Loucy (cell line): ENCODE results near the gene RBKS.
A peak's percentile ranks its signal among the peaks of the same experiment; 100 is the strongest.

Source experiments
- H2AFZ ChIP-seq: fragments of 200-600 bp; sonication (generic); 2 replicates; pipeline ENCODE4 v1.6.0; 2016; ENCODE audit warnings: antibody characterized with exemption, mild to moderate bottlenecking, low read length, moderate library complexity
- H3F3A ChIP-seq: fragments of 200-600 bp; 2 replicates; pipeline ENCODE4 v1.6.0; 2016; ENCODE audit warnings: antibody characterized with exemption, low read depth, mild to moderate bottlenecking
- H3K27me3 ChIP-seq: fragments of 200-600 bp; sonication (generic); 2 replicates; pipeline ENCODE4 v1.6.1; 2014; ENCODE audit warnings: low read length, mild to moderate bottlenecking; ENCODE audit not compliant: insufficient read depth, poor library complexity, severe bottlenecking
- H3K36me3 ChIP-seq: fragments of 200-600 bp; sonication (generic); 2 replicates; pipeline ENCODE4 v1.6.1; 2016; ENCODE audit warnings: low read length; ENCODE audit not compliant: insufficient read depth
- H3K4me1 ChIP-seq: fragments of 200-600 bp; sonication (generic); 2 replicates; pipeline ENCODE4 v1.5.1; 2014; ENCODE audit warnings: low read length, mild to moderate bottlenecking; ENCODE audit not compliant: insufficient read depth, poor library complexity, severe bottlenecking
- H3K4me2 ChIP-seq: fragments of 200-600 bp; sonication (generic); 2 replicates; pipeline ENCODE4 v1.6.0; 2014; ENCODE audit warnings: antibody characterized with exemption, low read length, low read depth, mild to moderate bottlenecking; ENCODE audit not compliant: poor library complexity, severe bottlenecking
- H3K4me3 ChIP-seq: fragments of 200-600 bp; sonication (generic); 2 replicates; pipeline ENCODE4 v1.5.1; 2014; ENCODE audit warnings: low read length, mild to moderate bottlenecking, mixed read lengths; ENCODE audit not compliant: poor library complexity, severe bottlenecking
- H3K79me2 ChIP-seq: fragments of 200-600 bp; sonication (generic); 2 replicates; pipeline ENCODE4 v1.6.1; 2014; ENCODE audit warnings: low read length; ENCODE audit not compliant: insufficient read depth
- H3K9ac ChIP-seq: fragments of 200-600 bp; sonication (generic); 2 replicates; pipeline ENCODE4 v1.6.0; 2014; ENCODE audit warnings: mild to moderate bottlenecking, low read depth, low read length, moderate library complexity; ENCODE audit not compliant: poor library complexity, severe bottlenecking
- H3K9me2 ChIP-seq: fragments of 200-600 bp; sonication (generic); replicated peaks from 2 replicates; pipeline ENCODE4 v1.6.1; 2016; ENCODE audit warnings: low read depth, low read length, mixed read lengths
- H3K9me3 ChIP-seq: fragments of 200-600 bp; sonication (generic); 2 replicates; pipeline ENCODE4 v1.6.1; 2014; ENCODE audit warnings: mild to moderate bottlenecking, antibody characterized with exemption, low read length, low read depth; ENCODE audit not compliant: insufficient read depth
- H4K20me1 ChIP-seq: fragments of 200-600 bp; sonication (generic); 2 replicates; pipeline ENCODE4 v1.6.0; 2014; ENCODE audit warnings: antibody characterized with exemption, low read length, mild to moderate bottlenecking; ENCODE audit not compliant: insufficient read depth, poor library complexity, severe bottlenecking
- EZH2phosphoT487 ChIP-seq: fragments of 200-600 bp; IDR thresholded peaks from 2 replicates; pipeline ENCODE4 v1.6.1; 2018; ENCODE audit warnings: antibody characterized with exemption, mild to moderate bottlenecking, moderate library complexity, borderline replicate concordance
- TF ChIP-seq, protein P1 (sequence below): fragments of 200-600 bp; sonication (generic); conservative IDR thresholded peaks from 2 replicates; pipeline ENCODE4 v1.5.1; 2014; ENCODE audit warnings: mild to moderate bottlenecking, antibody characterized with exemption, low read length

Gene RBKS

DNA sequence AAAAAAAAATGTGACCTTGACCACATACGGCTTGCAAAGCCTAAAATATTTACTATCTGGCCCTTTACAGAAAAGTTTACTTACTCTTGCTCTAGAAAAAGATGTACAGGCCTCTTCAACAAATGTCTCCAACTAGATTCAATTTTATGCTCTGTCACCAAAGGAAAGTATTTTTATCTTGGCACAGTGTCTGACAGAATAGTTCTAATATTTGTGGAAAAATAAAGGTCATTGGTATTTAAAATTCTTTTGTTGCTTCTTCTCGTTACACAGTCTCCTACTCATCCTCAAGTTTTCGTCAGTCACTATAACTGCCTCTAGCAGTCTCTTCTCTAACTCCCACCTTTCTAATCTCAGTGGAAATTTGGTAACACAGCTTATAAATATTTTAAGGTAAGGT is 1.4 kb downstream of the RBKS start:
- no peaks in the 10 kb centered on the region for H3K36me3 ChIP-seq
- H3K9me2 ChIP-seq = no peaks in the 10 kb centered on the region
- no peak overlapping the region for H3K9ac ChIP-seq
- no peaks in the 10 kb centered on the region for H3F3A ChIP-seq
- no peak for TF ChIP-seq EZH2phosphoT487
- TF ChIP-seq, protein P1, sequence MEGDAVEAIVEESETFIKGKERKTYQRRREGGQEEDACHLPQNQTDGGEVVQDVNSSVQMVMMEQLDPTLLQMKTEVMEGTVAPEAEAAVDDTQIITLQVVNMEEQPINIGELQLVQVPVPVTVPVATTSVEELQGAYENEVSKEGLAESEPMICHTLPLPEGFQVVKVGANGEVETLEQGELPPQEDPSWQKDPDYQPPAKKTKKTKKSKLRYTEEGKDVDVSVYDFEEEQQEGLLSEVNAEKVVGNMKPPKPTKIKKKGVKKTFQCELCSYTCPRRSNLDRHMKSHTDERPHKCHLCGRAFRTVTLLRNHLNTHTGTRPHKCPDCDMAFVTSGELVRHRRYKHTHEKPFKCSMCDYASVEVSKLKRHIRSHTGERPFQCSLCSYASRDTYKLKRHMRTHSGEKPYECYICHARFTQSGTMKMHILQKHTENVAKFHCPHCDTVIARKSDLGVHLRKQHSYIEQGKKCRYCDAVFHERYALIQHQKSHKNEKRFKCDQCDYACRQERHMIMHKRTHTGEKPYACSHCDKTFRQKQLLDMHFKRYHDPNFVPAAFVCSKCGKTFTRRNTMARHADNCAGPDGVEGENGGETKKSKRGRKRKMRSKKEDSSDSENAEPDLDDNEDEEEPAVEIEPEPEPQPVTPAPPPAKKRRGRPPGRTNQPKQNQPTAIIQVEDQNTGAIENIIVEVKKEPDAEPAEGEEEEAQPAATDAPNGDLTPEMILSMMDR = no peak
- H3K9me3 ChIP-seq = no peaks in the 10 kb centered on the region
- peak overlapping the region; percentile 81 for H3K4me3 ChIP-seq
- H4K20me1 ChIP-seq = no peaks in the 10 kb centered on the region
- peaks cover 25% of the 10 kb centered on the region for H3K4me1 ChIP-seq
- H2AFZ ChIP-seq = no peak overlapping the region
- no peaks in the 10 kb centered on the region for H3K27me3 ChIP-seq
- H3K79me2 ChIP-seq = peaks cover 17% of the 10 kb centered on the region
- H3K4me2 ChIP-seq = no peak overlapping the region

DNA sequence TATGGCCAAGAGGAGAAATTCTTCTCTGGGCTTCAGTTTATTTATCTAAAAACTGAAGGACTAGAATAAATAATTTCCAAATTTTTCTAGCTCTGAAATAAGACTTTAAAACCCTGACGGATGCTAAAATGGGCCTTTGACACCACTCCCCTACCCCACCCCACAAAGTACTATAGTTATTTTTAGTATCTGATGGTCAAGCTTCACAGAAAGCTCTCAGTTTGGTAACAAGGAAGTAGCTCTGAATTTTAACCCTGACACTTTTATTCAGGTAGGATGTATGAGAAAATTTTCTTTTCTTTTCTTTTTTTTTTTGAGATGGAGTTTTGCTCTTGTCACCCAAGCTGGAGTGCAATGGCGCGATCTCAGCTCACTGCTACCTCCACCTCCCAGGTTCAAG is 2.4 kb downstream of the RBKS start:
- Histone ChIP-seq H3K4me3 (no peak overlapping the region), H3K27me3 (no peaks in the 10 kb centered on the region), H3K9ac (no peak overlapping the region), H3K4me2 (no peak overlapping the region), H3K79me2 (peaks cover 17% of the 10 kb centered on the region), H4K20me1 (no peaks in the 10 kb centered on the region), H3K9me3 (no peaks in the 10 kb centered on the region), H3K36me3 (no peaks in the 10 kb centered on the region), H3F3A (no peaks in the 10 kb centered on the region), H2AFZ (no peak overlapping the region), H3K9me2 (no peaks in the 10 kb centered on the region), H3K4me1 (peaks cover 20% of the 10 kb centered on the region)
- TF ChIP-seq, protein P1 = no peak

DNA sequence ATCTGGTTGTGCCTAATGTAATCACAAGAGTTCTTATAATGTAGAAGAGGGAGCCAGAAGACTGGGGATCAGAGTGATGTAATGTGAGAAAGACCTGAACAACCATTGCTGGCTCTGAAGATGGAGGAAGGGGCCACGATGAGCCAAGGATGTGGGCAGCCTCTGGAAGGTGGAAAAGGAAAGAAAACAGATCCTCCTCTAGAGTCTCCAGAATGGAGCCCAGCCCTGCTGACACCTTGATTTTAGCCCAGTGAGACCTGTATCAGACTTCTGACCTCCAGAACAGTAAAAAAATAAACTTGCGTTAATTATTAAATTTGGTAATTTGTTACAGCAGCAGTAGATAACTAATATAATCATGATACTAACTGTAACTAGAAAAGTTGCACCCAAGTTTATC is 3.1 kb downstream of the RBKS start:
- H3K9me2 ChIP-seq = no peaks in the 10 kb centered on the region
- TF ChIP-seq, protein P1 = no peak
- no peak for TF ChIP-seq EZH2phosphoT487
- no peaks in the 10 kb centered on the region for H4K20me1 ChIP-seq
- H3K79me2 ChIP-seq = peaks cover 14% of the 10 kb centered on the region
- H3K4me3 ChIP-seq = no peak overlapping the region
- peaks cover 12% of the 10 kb centered on the region for H3K4me1 ChIP-seq
- H3K27me3 ChIP-seq = no peaks in the 10 kb centered on the region
- H3K36me3 ChIP-seq = no peaks in the 10 kb centered on the region
- H3F3A ChIP-seq = no peaks in the 10 kb centered on the region
- no peaks in the 10 kb centered on the region for H3K9me3 ChIP-seq
- H2AFZ ChIP-seq = no peak overlapping the region
- H3K4me2 ChIP-seq = no peak overlapping the region
- H3K9ac ChIP-seq = no peak overlapping the region
